SK-N-MC (cell line): ENCODE results near the gene CS.

Experiments used
- EZH2 ChIP-seq: fragments of 200-600 bp; sonication (generic); IDR thresholded peaks from one replicate; pipeline ENCODE4 v1.6.1; 2017; ENCODE audit warnings: antibody characterized with exemption
- POLR2AphosphoS5 ChIP-seq: IDR thresholded peaks from 2 replicates; pipeline ENCODE4 v1.6.1; 2012; ENCODE audit warnings: mild to moderate bottlenecking, low read depth, low read length, borderline replicate concordance

DNA sequence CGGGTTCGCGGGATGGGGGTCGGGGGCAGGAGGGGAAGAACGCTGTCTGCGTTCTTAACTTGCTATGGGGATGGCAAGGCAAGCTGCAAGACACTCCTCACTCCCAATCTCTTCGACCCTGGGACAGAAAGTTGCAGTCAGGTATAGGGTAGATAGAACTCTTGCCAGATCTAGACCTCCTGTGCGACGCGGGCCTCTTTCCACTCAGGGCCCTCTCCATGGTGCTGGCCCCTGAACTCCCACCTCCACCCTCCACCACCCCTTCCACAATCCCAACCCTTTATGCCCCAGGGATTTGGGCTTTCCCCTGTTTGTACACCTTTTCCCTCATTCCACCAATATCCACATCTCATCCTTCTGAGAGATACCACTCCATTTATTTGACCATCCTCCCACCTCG is 75.2 kb downstream of the CS start:
- no peak for TF ChIP-seq POLR2AphosphoS5
- no peak for TF ChIP-seq EZH2
